Body of pancreas (tissue), 4 donors: ENCODE results near the gene RIOK1.

Source experiments
- CTCF ChIP-seq, 7 experiments: fragments of 450-650 bp in 4 of 7; fragments of 200-600 bp in 3 of 7; sonication (generic) in 3 of 7; IDR thresholded peaks; one replicate each; pipeline ENCODE4 v1.5.1; 2016 to 2019; ENCODE audit warnings: antibody characterized with exemption in 7 of 7
- POLR2A ChIP-seq, 3 donors: fragments of 450-650 bp; IDR thresholded peaks; one replicate each; pipeline ENCODE4 v1.6.1; 2016; ENCODE audit warnings: antibody characterized with exemption in 3 of 3, mild to moderate bottlenecking in 2 of 3

- TF ChIP-seq CTCF (IDR thresholded peaks at IDR 0.05): no peak
- TF ChIP-seq POLR2A (IDR thresholded peaks at IDR 0.05): no peak
Measured at GRCh38 chr6:7445885-7446461, 56.4 kb downstream of the RIOK1 start.
